Activated T-helper 2 cell treated with anti-CD3 and anti-CD28 coated beads, Interferon-gamma antibody, Interleukin-2, Interleukin-4, amounts not matched to agents 10 μg/mL and 5 μg/mL and 100 μg/mL, durations not matched to agents 14 hours and 24 hours and 36 hours (primary cell): ENCODE data around the gene PLEKHG5. TPM values are rescaled to one million over a fixed set of nuclear protein-coding genes. Genes with fewer than 3 reads are reported as not detected.

Source experiments
- DNase-seq: peaks from one replicate; pipeline ENCODE4 v3.0.0; 2021; ENCODE audit warnings: low spot score
- H3K27ac Mint-ChIP-seq: one replicate; pipeline ENCODE4 v1.8.0; 2021; ENCODE audit warnings: mixed read lengths
- H3K27me3 Mint-ChIP-seq: one replicate; pipeline ENCODE4 v1.8.0; 2021; ENCODE audit warnings: low read depth, mixed read lengths
- H3K36me3 Mint-ChIP-seq: one replicate; pipeline ENCODE4 v1.8.0; 2021; ENCODE audit warnings: low read depth, mixed read lengths
- H3K4me1 Mint-ChIP-seq: one replicate; pipeline ENCODE4 v1.8.0; 2021; ENCODE audit warnings: low read depth, mixed read lengths
- H3K4me3 Mint-ChIP-seq: one replicate; pipeline ENCODE4 v1.8.0; 2021; ENCODE audit warnings: low read depth, mild to moderate bottlenecking, moderate library complexity, mixed read lengths
- H3K9me3 Mint-ChIP-seq: one replicate; pipeline ENCODE4 v1.8.0; 2021; ENCODE audit warnings: mixed read lengths
- intact Hi-C: fragments of 100-400 bp; cut with micrococcal nuclease; formaldehyde crosslinking; loops from one replicate; pipeline ENCODE4 v1.15.1; 2023
- total RNA-seq: library from RNA; stranded (reverse); gene quantifications from 2 replicates; pipeline ENCODE4 v1.2.3, GENCODE V29; 2022

Gene PLEKHG5
- total RNA-seq, result 1.1 and 1.6 TPM in 2 replicates

- Mint-ChIP-seq H3K36me3 (no peaks in the 10 kb centered on the region), H3K4me3 (peak within 1 kb of the TSS; percentile 67), H3K4me1 (peaks cover 7% of the 10 kb centered on the region), H3K27ac (peak within 1 kb of the TSS; percentile 54), H3K9me3 (no peaks in the 10 kb centered on the region), H3K27me3 (peaks cover 10% of the 10 kb centered on the region)
- DNase-seq, result no peak
- intact Hi-C loops, result no loop called here
Observed at GRCh38 chr1:6491480-6491962, at the start of gene PLEKHG5. TSS of gene PLEKHG5 (minus strand) at chr1:6491667. CDS start at chr1:6477571, 14,096 bp downstream.

GRCh38 chr1:6538956-6539355 is 47.5 kb upstream of the PLEKHG5 start:
- no peak for DNase-seq
- H3K36me3 Mint-ChIP-seq, result peaks cover 37% of the 10 kb centered on the region
- H3K9me3 Mint-ChIP-seq, result no peaks in the 10 kb centered on the region
- H3K27me3 Mint-ChIP-seq, result no peaks in the 10 kb centered on the region
- no peaks in the 10 kb centered on the region for H3K4me1 Mint-ChIP-seq
- no peak overlapping the region for H3K4me3 Mint-ChIP-seq
- intact Hi-C loops, result no loop called here
- H3K27ac Mint-ChIP-seq, result no peak overlapping the region

- H3K27ac Mint-ChIP-seq, result no peak overlapping the region
- H3K27me3 Mint-ChIP-seq, result no peaks in the 10 kb centered on the region
- intact Hi-C loops, result no loop called here
- DNase-seq, result no peak
- H3K4me3 Mint-ChIP-seq, result no peak overlapping the region
- no peaks in the 10 kb centered on the region for H3K4me1 Mint-ChIP-seq
- H3K9me3 Mint-ChIP-seq, result no peaks in the 10 kb centered on the region
- H3K36me3 Mint-ChIP-seq, result peaks cover 48% of the 10 kb centered on the region
Observed at GRCh38 chr1:6536291-6536690, 44.8 kb upstream of the PLEKHG5 start.

- intact Hi-C loops, result no loop called here
- no peak overlapping the region for H3K27ac Mint-ChIP-seq
Observed at GRCh38 chr1:6535214-6535613, 43.7 kb upstream of the PLEKHG5 start.

GRCh38 chr1:6534248-6534822 is 42.9 kb upstream of the PLEKHG5 start:
- no peak overlapping the region for H3K4me3 Mint-ChIP-seq
- no peak overlapping the region for H3K27ac Mint-ChIP-seq
- no peaks in the 10 kb centered on the region for H3K27me3 Mint-ChIP-seq
- intact Hi-C loops, result no loop called here
- H3K4me1 Mint-ChIP-seq, result no peaks in the 10 kb centered on the region
- H3K9me3 Mint-ChIP-seq, result no peaks in the 10 kb centered on the region
- no peak for DNase-seq
- peaks cover 45% of the 10 kb centered on the region for H3K36me3 Mint-ChIP-seq

More at GRCh38 chr1:6535214-6535613, 43.7 kb upstream of the PLEKHG5 start:
- no peaks in the 10 kb centered on the region for H3K27me3 Mint-ChIP-seq
- no peaks in the 10 kb centered on the region for H3K4me1 Mint-ChIP-seq
- H3K9me3 Mint-ChIP-seq, result no peaks in the 10 kb centered on the region
- peaks cover 48% of the 10 kb centered on the region for H3K36me3 Mint-ChIP-seq
- no peak overlapping the region for H3K4me3 Mint-ChIP-seq
- DNase-seq, result no peak

GRCh38 chr1:6531996-6532395 is 40.5 kb upstream of the PLEKHG5 start:
- Mint-ChIP-seq H3K36me3 (peaks cover 49% of the 10 kb centered on the region), H3K4me1 (no peaks in the 10 kb centered on the region), H3K27ac (no peak overlapping the region), H3K9me3 (no peaks in the 10 kb centered on the region), H3K27me3 (no peaks in the 10 kb centered on the region), H3K4me3 (no peak overlapping the region)
- intact Hi-C loops, result no loop called here
- no peak for DNase-seq

- H3K36me3 Mint-ChIP-seq, result peaks cover 58% of the 10 kb centered on the region
- H3K4me3 Mint-ChIP-seq, result no peak overlapping the region
- DNase-seq, result no peak
- no peaks in the 10 kb centered on the region for H3K9me3 Mint-ChIP-seq
- intact Hi-C loops, result no loop called here
- no peak overlapping the region for H3K27ac Mint-ChIP-seq
- no peaks in the 10 kb centered on the region for H3K27me3 Mint-ChIP-seq
- no peaks in the 10 kb centered on the region for H3K4me1 Mint-ChIP-seq
Observed at GRCh38 chr1:6530504-6531160, 39.2 kb upstream of the PLEKHG5 start.

GRCh38 chr1:6528492-6528891 is 37.0 kb upstream of the PLEKHG5 start:
- Mint-ChIP-seq H3K27ac (no peak overlapping the region), H3K9me3 (no peaks in the 10 kb centered on the region), H3K4me3 (no peak overlapping the region), H3K36me3 (peaks cover 66% of the 10 kb centered on the region), H3K27me3 (no peaks in the 10 kb centered on the region), H3K4me1 (no peaks in the 10 kb centered on the region)
- DNase-seq, result no peak
- intact Hi-C loops, result no loop called here

GRCh38 chr1:6526316-6526715 is 34.8 kb upstream of the PLEKHG5 start:
- no peak for DNase-seq
- intact Hi-C loops, result no loop called here
- H3K9me3 Mint-ChIP-seq, result no peaks in the 10 kb centered on the region
- peaks cover 3% of the 10 kb centered on the region for H3K4me1 Mint-ChIP-seq
- peaks cover 49% of the 10 kb centered on the region for H3K36me3 Mint-ChIP-seq
- no peak overlapping the region for H3K4me3 Mint-ChIP-seq
- H3K27me3 Mint-ChIP-seq, result no peaks in the 10 kb centered on the region
- H3K27ac Mint-ChIP-seq, result no peak overlapping the region

GRCh38 chr1:6523566-6523965 is 32.1 kb upstream of the PLEKHG5 start:
- Mint-ChIP-seq H3K9me3 (no peaks in the 10 kb centered on the region), H3K27me3 (no peaks in the 10 kb centered on the region), H3K27ac (no peak overlapping the region), H3K36me3 (peaks cover 36% of the 10 kb centered on the region), H3K4me3 (no peak overlapping the region), H3K4me1 (peaks cover 3% of the 10 kb centered on the region)
- no peak for DNase-seq
- intact Hi-C loops, result no loop called here

GRCh38 chr1:6521536-6521935 is 30.1 kb upstream of the PLEKHG5 start:
- DNase-seq, result no peak
- peaks cover 3% of the 10 kb centered on the region for H3K4me1 Mint-ChIP-seq
- no peak overlapping the region for H3K4me3 Mint-ChIP-seq
- peaks cover 25% of the 10 kb centered on the region for H3K36me3 Mint-ChIP-seq
- intact Hi-C loops, result no loop called here
- H3K27me3 Mint-ChIP-seq, result no peaks in the 10 kb centered on the region
- H3K27ac Mint-ChIP-seq, result no peak overlapping the region
- H3K9me3 Mint-ChIP-seq, result no peaks in the 10 kb centered on the region

GRCh38 chr1:6519935-6520671 is 28.6 kb upstream of the PLEKHG5 start:
- intact Hi-C loops, result no loop called here
- no peak overlapping the region for H3K4me3 Mint-ChIP-seq

GRCh38 chr1:6519491-6519934 is 28.0 kb upstream of the PLEKHG5 start:
- DNase-seq, result no peak
- no peak overlapping the region for H3K27ac Mint-ChIP-seq
- no peak overlapping the region for H3K4me3 Mint-ChIP-seq
- H3K36me3 Mint-ChIP-seq, result peaks cover 12% of the 10 kb centered on the region
- peaks cover 3% of the 10 kb centered on the region for H3K4me1 Mint-ChIP-seq
- intact Hi-C loops, result no loop called here
- no peaks in the 10 kb centered on the region for H3K9me3 Mint-ChIP-seq
- H3K27me3 Mint-ChIP-seq, result no peaks in the 10 kb centered on the region

More at GRCh38 chr1:6519935-6520671, 28.6 kb upstream of the PLEKHG5 start:
- no peak for DNase-seq
- no peak overlapping the region for H3K27ac Mint-ChIP-seq
- H3K9me3 Mint-ChIP-seq, result no peaks in the 10 kb centered on the region
- no peaks in the 10 kb centered on the region for H3K27me3 Mint-ChIP-seq
- H3K36me3 Mint-ChIP-seq, result peaks cover 12% of the 10 kb centered on the region
- peaks cover 3% of the 10 kb centered on the region for H3K4me1 Mint-ChIP-seq
